Activated T-helper 17 cell treated with anti-CD3 and anti-CD28 coated beads, Interleukin-2, amount 50 U/mL, for 72 hours (primary cell): Measurements from ENCODE around the gene WDR7. TPM values are rescaled to one million over a fixed set of nuclear protein-coding genes. Genes with fewer than 3 reads are reported as not detected.
A peak's percentile ranks its signal among the peaks of the same experiment; 100 is the strongest.
"Not testable (repeated sequence)": the region's sequence is repeated elsewhere in the genome, so short reads cannot be mapped to it uniquely, and the experiment has no call there.

Source experiments
- ATAC-seq: fragments of 150-1000 bp; cut with Tn5 transposase; replicated peaks from 2 replicates; pipeline ENCODE4 v1.10.0; 2021; ENCODE audit warnings: mild to moderate bottlenecking, moderate library complexity
- H3K27ac Mint-ChIP-seq: one replicate; pipeline ENCODE4 v1.8.0; 2022; ENCODE audit warnings: mixed read lengths
- H3K27me3 Mint-ChIP-seq: one replicate; pipeline ENCODE4 v1.8.0; 2022; ENCODE audit warnings: mixed read lengths
- H3K36me3 Mint-ChIP-seq: one replicate; pipeline ENCODE4 v1.8.0; 2022; ENCODE audit warnings: low read depth, mild to moderate bottlenecking, mixed read lengths
- H3K4me1 Mint-ChIP-seq: one replicate; pipeline ENCODE4 v1.8.0; 2022; ENCODE audit warnings: mixed read lengths
- H3K4me3 Mint-ChIP-seq: one replicate; pipeline ENCODE4 v1.8.0; 2022; ENCODE audit warnings: mild to moderate bottlenecking, mixed read lengths
- H3K9me3 Mint-ChIP-seq: one replicate; pipeline ENCODE4 v1.8.0; 2022; ENCODE audit warnings: mixed read lengths
- total RNA-seq, 2 donors: library from RNA; stranded (reverse); gene quantifications; one replicate each; pipeline ENCODE4 v1.2.3, GENCODE V29; 2022

The WDR7 gene
- total RNA-seq, 2 donors from 2014 or later, result 24.9 to 27.4 TPM

DNA sequence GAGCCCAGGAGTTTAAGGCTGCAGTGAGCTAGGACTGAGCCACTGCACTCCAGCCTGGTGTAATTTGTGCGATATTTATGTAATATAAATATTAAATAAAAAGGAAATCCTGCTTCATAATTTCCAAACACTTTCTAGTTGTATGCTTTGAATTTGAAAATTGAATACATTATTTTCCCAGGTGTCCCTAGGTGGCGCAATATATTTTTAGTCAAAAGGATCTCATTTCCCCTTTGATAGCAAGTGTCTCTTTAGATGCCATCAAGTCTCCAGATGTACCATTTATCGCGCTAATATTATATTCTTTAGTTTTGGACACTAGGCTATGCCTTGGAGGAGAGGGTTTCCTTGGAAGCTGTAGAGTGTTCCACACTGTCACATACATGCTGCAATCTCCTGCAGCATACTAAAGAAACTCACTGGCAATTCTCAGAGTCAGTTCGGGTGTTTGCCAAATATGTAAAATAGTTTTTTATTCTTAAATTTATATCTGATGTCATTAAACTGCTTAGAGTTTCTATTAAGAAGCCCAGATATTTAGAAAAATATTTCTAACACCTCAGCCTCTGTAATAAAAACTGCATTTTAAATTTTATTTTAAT, 5.6 kb upstream of the WDR7 start:
- H3K4me3 Mint-ChIP-seq, result no peak overlapping the region
- H3K4me1 Mint-ChIP-seq, result peaks cover 19% of the 10 kb centered on the region
- no peaks in the 10 kb centered on the region for H3K27me3 Mint-ChIP-seq
- peaks cover 8% of the 10 kb centered on the region for H3K36me3 Mint-ChIP-seq
- no peak overlapping the region for H3K27ac Mint-ChIP-seq
- H3K9me3 Mint-ChIP-seq, result peaks cover under 1% of the 10 kb centered on the region
- ATAC-seq, result no peak

- H3K27ac Mint-ChIP-seq, result peak overlapping the region; percentile 82
- no peaks in the 10 kb centered on the region for H3K27me3 Mint-ChIP-seq
- H3K36me3 Mint-ChIP-seq, result peaks cover 17% of the 10 kb centered on the region
- peaks cover 5% of the 10 kb centered on the region for H3K9me3 Mint-ChIP-seq
- peak; percentile 66 for ATAC-seq
- peaks cover 25% of the 10 kb centered on the region for H3K4me1 Mint-ChIP-seq
- peak overlapping the region; percentile 53 for H3K4me3 Mint-ChIP-seq
Measured at GRCh38 chr18:56647071-56647470, 4.1 kb upstream of the WDR7 start.

GRCh38 chr18:56647951-56648893, 2.9 kb upstream of the WDR7 start:
- no peak for ATAC-seq
- H3K27ac Mint-ChIP-seq, result peak overlapping the region; percentile 82
- peaks cover 32% of the 10 kb centered on the region for H3K4me1 Mint-ChIP-seq
- H3K4me3 Mint-ChIP-seq, result peak overlapping the region; percentile 53
- H3K27me3 Mint-ChIP-seq, result no peaks in the 10 kb centered on the region
- H3K9me3 Mint-ChIP-seq, result peaks cover 5% of the 10 kb centered on the region
- H3K36me3 Mint-ChIP-seq, result peaks cover 17% of the 10 kb centered on the region

- peaks cover 46% of the 10 kb centered on the region for H3K4me1 Mint-ChIP-seq
- H3K27me3 Mint-ChIP-seq, result no peaks in the 10 kb centered on the region
- no peak for ATAC-seq
- H3K36me3 Mint-ChIP-seq, result peaks cover 17% of the 10 kb centered on the region
- peak overlapping the region; percentile 99 for H3K27ac Mint-ChIP-seq
- H3K9me3 Mint-ChIP-seq, result peaks cover 5% of the 10 kb centered on the region
- peak overlapping the region; percentile 99 for H3K4me3 Mint-ChIP-seq
Measured at GRCh38 chr18:56649996-56650395, 1.2 kb upstream of the WDR7 start.

DNA sequence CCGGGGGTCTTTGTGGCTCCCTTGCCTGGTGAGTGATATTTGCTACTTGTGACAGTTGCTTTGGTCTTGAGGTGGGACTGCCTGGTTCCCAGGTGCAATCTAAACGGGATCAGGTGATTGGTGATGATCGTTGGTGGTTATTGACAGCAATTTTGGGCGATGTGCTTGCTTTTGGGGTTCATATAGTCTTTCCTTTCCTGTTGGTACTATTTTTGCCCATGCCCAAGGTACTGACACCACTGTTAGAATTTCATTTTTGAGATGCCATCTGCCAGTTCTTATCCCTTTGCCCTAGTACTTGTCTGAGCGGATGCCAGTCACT, 573 bp downstream of the WDR7 start:
- Mint-ChIP-seq H3K4me3 (peak overlapping the region; percentile 99), H3K4me1 (peaks cover 49% of the 10 kb centered on the region), H3K9me3 (peaks cover 5% of the 10 kb centered on the region), H3K36me3 (peaks cover 16% of the 10 kb centered on the region), H3K27ac (peak overlapping the region; percentile 99), H3K27me3 (no peaks in the 10 kb centered on the region)
- ATAC-seq, result no peak

- peak overlapping the region; percentile 99 for H3K4me3 Mint-ChIP-seq
- H3K27me3 Mint-ChIP-seq, result no peaks in the 10 kb centered on the region
- ATAC-seq, result no peak
- peak overlapping the region; percentile 99 for H3K27ac Mint-ChIP-seq
- peaks cover 9% of the 10 kb centered on the region for H3K36me3 Mint-ChIP-seq
- H3K9me3 Mint-ChIP-seq, result peaks cover 5% of the 10 kb centered on the region
- peaks cover 40% of the 10 kb centered on the region for H3K4me1 Mint-ChIP-seq
Measured at GRCh38 chr18:56652802-56653201, 1.6 kb downstream of the WDR7 start.

- Mint-ChIP-seq H3K4me1 (peaks cover 41% of the 10 kb centered on the region), H3K4me3 (peak overlapping the region; percentile 99)
- not testable (repeated sequence) for H3K27me3 Mint-ChIP-seq, H3K9me3 Mint-ChIP-seq, ATAC-seq, H3K36me3 Mint-ChIP-seq, H3K27ac Mint-ChIP-seq
Measured at GRCh38 chr18:56654280-56654679, 3.1 kb downstream of the WDR7 start.

DNA sequence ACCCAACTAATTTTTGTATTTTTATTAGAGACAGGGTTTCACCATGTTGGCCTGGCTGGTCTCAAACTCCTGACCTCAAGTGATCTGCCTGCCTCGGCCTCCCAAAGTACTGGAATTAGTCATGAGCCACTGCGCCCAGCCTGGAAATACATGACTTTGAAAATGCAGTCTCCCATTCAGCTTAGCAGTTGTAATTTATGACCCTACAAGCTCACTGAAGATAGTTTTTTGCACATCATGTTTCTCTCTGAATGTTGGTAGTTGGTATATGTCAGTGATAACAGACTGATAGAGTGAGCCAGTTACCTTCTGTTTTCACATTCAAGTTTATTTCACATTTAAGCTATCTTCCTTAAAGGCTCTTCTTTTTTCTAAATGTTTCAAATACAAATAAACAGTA, 7.1 kb downstream of the WDR7 start:
- H3K27me3 Mint-ChIP-seq, result no peaks in the 10 kb centered on the region
- H3K4me3 Mint-ChIP-seq, result no peak overlapping the region

DNA sequence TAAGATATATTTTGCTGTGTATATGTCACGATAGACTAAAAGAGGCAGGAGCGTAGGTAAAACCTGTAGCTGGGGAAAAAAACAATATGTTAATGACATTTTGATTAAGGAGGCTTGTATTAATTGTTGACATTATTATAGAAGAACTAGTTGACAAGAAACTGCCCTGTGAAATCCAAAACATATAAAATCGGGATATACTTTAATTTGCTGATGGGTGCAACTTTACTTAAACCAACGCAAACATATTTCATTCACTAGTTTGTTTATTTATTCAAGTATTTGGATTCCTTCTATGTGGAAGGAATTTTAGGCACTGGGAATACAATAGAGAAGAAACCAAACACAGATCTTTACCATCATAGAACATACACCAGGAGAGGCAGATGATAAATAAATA, 8.0 kb downstream of the WDR7 start:
- no peaks in the 10 kb centered on the region for H3K9me3 Mint-ChIP-seq
- H3K36me3 Mint-ChIP-seq, result peaks cover 4% of the 10 kb centered on the region
- no peak for ATAC-seq
- no peak overlapping the region for H3K4me3 Mint-ChIP-seq
- H3K4me1 Mint-ChIP-seq, result peaks cover 35% of the 10 kb centered on the region
- H3K27ac Mint-ChIP-seq, result peak overlapping the region; percentile 13
- H3K27me3 Mint-ChIP-seq, result no peaks in the 10 kb centered on the region

More for the DNA sequence above, 7.1 kb downstream of the WDR7 start:
- H3K27ac Mint-ChIP-seq, result no peak overlapping the region
- H3K36me3 Mint-ChIP-seq, result peaks cover 4% of the 10 kb centered on the region
- peaks cover 41% of the 10 kb centered on the region for H3K4me1 Mint-ChIP-seq
- H3K9me3 Mint-ChIP-seq, result no peaks in the 10 kb centered on the region
- no peak for ATAC-seq

GRCh38 chr18:56660655-56661054, 9.5 kb downstream of the WDR7 start:
- Mint-ChIP-seq H3K4me3 (no peak overlapping the region), H3K4me1 (peaks cover 25% of the 10 kb centered on the region), H3K9me3 (no peaks in the 10 kb centered on the region), H3K36me3 (peaks cover 4% of the 10 kb centered on the region), H3K27ac (no peak overlapping the region), H3K27me3 (no peaks in the 10 kb centered on the region)
- no peak for ATAC-seq

DNA sequence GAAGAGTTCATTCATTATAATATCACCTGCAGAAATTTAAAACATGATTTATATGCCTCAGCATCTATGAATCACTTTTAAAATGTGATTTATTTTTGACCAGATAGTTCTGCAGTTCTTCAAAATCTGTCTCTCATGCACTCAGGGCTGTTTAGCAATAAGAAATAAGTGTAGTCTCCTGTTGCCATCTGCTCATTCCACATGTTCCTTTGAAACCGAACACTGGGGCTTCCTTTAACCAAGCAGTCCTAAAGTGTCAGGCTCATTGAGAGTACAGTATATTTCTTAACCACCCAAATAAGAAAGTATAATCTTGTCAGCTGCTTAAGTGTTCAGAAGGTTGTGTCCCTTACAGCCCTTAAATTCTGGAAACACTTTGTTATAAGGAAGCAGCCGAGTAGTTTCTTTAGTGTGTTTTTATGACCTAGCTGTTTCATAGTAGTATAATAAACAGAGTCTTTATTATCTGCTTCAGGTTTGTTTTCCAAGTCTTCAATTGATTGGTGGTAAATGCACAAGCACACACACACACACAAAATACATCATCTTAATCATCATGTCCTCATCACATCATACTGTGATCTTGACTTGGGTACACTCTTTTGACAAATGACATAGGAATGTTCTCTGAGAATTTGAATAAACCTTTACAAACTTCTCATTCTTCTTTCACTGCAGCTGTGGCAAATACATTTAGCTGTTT, 10.4 kb downstream of the WDR7 start:
- peaks cover 23% of the 10 kb centered on the region for H3K4me1 Mint-ChIP-seq
- peaks cover 4% of the 10 kb centered on the region for H3K36me3 Mint-ChIP-seq
- H3K27me3 Mint-ChIP-seq, result no peaks in the 10 kb centered on the region

DNA sequence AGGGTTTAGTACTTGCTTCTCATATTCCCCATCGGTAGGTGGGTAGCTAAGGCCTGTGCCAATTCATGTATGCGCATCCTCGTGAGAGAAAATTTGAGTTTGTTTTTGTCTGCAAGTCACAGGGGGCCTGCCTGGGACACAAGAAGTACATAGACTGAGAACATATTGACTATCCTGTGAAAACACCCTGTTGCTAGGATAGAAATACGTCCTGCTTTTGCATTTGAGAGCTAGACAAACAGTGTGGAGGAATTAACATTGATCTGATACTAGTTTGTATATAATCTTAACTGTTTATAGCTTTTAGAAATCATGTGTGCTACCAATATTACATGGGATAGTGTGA, 10.9 kb downstream of the WDR7 start:
- H3K27ac Mint-ChIP-seq, result no peak overlapping the region
- H3K27me3 Mint-ChIP-seq, result no peaks in the 10 kb centered on the region
- peaks cover 4% of the 10 kb centered on the region for H3K36me3 Mint-ChIP-seq
- H3K9me3 Mint-ChIP-seq, result no peaks in the 10 kb centered on the region
- peaks cover 25% of the 10 kb centered on the region for H3K4me1 Mint-ChIP-seq
- H3K4me3 Mint-ChIP-seq, result no peak overlapping the region
- no peak for ATAC-seq

More for the DNA sequence above, 10.4 kb downstream of the WDR7 start:
- Mint-ChIP-seq H3K27ac (no peak overlapping the region), H3K9me3 (no peaks in the 10 kb centered on the region), H3K4me3 (no peak overlapping the region)
- no peak for ATAC-seq

DNA sequence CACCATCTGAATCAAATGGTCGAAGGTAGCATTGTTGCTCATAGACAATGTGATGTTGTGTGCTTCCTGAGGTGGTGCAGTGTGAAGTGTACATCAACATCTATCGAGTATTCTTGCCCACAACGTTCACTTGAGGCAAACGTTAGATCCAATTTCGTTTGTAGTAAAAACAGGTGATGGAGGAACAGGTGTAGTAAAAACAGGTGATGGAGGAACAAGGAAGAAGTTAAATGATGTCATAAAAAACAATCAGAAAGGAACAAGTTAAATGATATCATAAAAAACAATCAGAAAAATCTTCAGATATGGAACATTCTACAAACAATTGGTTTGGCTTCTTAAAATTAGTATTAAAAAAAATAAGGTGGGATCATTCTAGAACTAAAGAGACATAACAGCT, 11.3 kb downstream of the WDR7 start:
- no peak overlapping the region for H3K4me3 Mint-ChIP-seq
- H3K27ac Mint-ChIP-seq, result no peak overlapping the region
- H3K4me1 Mint-ChIP-seq, result peaks cover 29% of the 10 kb centered on the region
- no peak for ATAC-seq
- H3K9me3 Mint-ChIP-seq, result no peaks in the 10 kb centered on the region
- no peaks in the 10 kb centered on the region for H3K27me3 Mint-ChIP-seq
- H3K36me3 Mint-ChIP-seq, result peaks cover 4% of the 10 kb centered on the region

GRCh38 chr18:56662902-56663301, 11.7 kb downstream of the WDR7 start:
- H3K36me3 Mint-ChIP-seq, result peaks cover 4% of the 10 kb centered on the region
- no peaks in the 10 kb centered on the region for H3K27me3 Mint-ChIP-seq
- no peak overlapping the region for H3K27ac Mint-ChIP-seq
- no peaks in the 10 kb centered on the region for H3K9me3 Mint-ChIP-seq
- peaks cover 29% of the 10 kb centered on the region for H3K4me1 Mint-ChIP-seq
- no peak overlapping the region for H3K4me3 Mint-ChIP-seq
- ATAC-seq, result no peak

DNA sequence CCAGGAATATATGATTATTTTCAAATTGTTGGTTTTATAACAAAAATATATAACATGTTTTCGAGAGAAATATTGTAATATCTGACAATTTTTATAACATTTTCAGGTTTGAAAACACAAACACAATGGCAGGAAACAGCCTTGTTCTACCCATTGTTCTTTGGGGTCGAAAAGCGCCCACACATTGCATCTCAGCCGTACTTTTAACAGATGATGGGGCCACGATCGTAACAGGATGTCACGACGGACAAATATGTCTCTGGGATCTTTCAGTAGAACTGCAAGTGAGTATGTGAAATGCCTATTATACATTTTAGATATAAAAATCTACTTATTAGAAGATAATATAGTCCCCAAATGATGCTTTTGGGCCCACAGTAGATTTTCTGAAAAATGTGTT, 21.2 kb downstream of the WDR7 start:
- Mint-ChIP-seq H3K4me1 (peaks cover 12% of the 10 kb centered on the region), H3K9me3 (no peaks in the 10 kb centered on the region), H3K27me3 (no peaks in the 10 kb centered on the region)

More for the DNA sequence above, 21.2 kb downstream of the WDR7 start:
- Mint-ChIP-seq H3K4me3 (no peak overlapping the region), H3K36me3 (peaks cover 41% of the 10 kb centered on the region), H3K27ac (no peak overlapping the region)
- no peak for ATAC-seq
